WERI-Rb-1 (cell line): ENCODE data around the gene RAD51B.
A peak's percentile ranks its signal among the peaks of the same experiment; 100 is the strongest.

Experiments used
- DNase-seq: peaks from one replicate; pipeline ENCODE4 v3.0.0-alpha.2; 2020
- H3K27ac ChIP-seq: fragments of 250-450 bp; sonication (Bioruptor Pico); 2 replicates; pipeline ENCODE4 v1.5.1; 2020; ENCODE audit warnings: mild to moderate bottlenecking, moderate library complexity
- H3K27me3 ChIP-seq: fragments of 250-450 bp; sonication (Bioruptor Pico); 2 replicates; pipeline ENCODE4 v1.5.1; 2021; ENCODE audit warnings: mild to moderate bottlenecking, low read depth, moderate library complexity; ENCODE audit not compliant: insufficient read depth, severe bottlenecking
- H3K36me3 ChIP-seq: fragments of 250-450 bp; sonication (Bioruptor Pico); 2 replicates; pipeline ENCODE4 v1.5.1; 2020; ENCODE audit warnings: mild to moderate bottlenecking, moderate library complexity
- H3K4me3 ChIP-seq: 2 replicates; pipeline ENCODE4 v1.5.1; 2011; ENCODE audit warnings: low read depth, mild to moderate bottlenecking, control low read depth, low read length
- H3K9me3 ChIP-seq: fragments of 250-450 bp; sonication (Bioruptor Pico); 2 replicates; pipeline ENCODE4 v1.5.1; 2021; ENCODE audit warnings: mild to moderate bottlenecking, moderate library complexity; ENCODE audit not compliant: severe bottlenecking
- CTCF ChIP-seq: IDR thresholded peaks from 2 replicates; pipeline ENCODE4 v1.5.1; 2011; ENCODE audit warnings: low read depth, mild to moderate bottlenecking, control low read depth, inconsistent platforms, low read length

The RAD51B gene

DNA sequence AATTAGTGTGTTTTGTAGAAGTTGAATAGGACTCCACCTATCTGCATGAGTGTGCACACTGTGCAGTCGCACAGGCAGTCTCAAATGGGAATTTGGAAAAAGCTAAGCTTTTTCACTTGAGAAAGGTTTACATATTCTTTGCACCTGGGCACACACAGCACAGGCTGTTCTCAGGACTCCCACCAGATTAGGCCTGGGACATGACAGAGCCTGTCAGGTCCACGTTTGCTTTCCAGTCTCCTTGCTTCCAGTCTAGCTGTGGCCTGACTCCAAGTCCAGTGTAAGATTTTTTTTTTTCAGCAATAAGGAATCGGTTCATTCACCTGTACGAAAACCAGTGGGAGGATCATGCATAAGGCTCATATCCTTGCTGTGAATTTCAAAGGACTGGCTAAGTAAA lies 792.0 kb downstream of the RAD51B start:
- no peak for TF ChIP-seq CTCF
- Histone ChIP-seq H3K27me3 (no peaks in the 10 kb centered on the region), H3K27ac (no peak overlapping the region), H3K9me3 (peaks cover 7% of the 10 kb centered on the region), H3K36me3 (no peaks in the 10 kb centered on the region), H3K4me3 (no peak overlapping the region)
- no peak for DNase-seq

GRCh38 chr14:68612049-68612448 lies 792.5 kb downstream of the RAD51B start:
- Histone ChIP-seq H3K27me3 (no peaks in the 10 kb centered on the region), H3K36me3 (no peaks in the 10 kb centered on the region), H3K27ac (no peak overlapping the region), H3K9me3 (peaks cover 10% of the 10 kb centered on the region), H3K4me3 (no peak overlapping the region)
- no peak for DNase-seq
- no peak for TF ChIP-seq CTCF

- Histone ChIP-seq H3K9me3 (peaks cover 16% of the 10 kb centered on the region), H3K4me3 (no peak overlapping the region), H3K27ac (no peak overlapping the region), H3K36me3 (no peaks in the 10 kb centered on the region), H3K27me3 (no peaks in the 10 kb centered on the region)
- no peak for DNase-seq
- no peak for TF ChIP-seq CTCF
These were observed 796.8 kb downstream of the RAD51B start for GRCh38 chr14:68616221-68616902.

DNA sequence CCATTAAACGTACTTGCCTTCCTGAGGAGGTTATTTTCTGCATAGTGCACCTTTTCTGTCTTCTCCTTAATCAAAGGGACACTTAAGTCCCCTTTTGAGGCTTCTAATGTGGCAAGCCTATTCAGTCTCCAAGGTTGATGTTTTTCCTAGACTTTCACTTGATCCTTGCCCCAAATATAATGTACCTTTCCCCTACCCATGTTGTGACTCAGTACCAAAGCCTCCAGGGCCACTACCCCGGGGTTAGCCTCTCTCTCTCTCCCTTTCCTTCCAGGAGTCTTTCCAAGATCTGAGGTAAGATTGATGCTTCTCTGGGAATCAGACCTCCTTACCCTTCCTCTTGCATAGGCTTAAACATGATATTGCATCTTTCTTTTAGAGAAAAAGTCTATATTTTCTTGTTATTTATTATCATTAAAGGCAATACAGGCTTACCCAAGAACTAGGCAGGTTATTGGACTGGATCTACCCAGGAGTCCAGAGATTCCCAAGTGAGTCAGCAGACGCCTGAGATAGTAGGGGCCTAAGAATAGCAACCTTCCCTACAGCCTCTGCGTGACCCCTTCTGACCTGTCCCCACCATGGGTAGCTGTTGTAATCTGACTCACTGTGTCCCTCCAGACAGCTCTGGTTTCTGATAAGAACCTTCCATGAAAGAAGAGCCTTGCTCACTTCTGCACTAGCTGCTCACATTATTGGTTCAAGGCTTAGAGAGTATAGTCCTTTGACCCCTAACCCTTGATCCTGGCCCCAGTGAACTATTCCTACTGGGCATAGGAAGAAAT lies 800.4 kb downstream of the RAD51B start:
- no peak for DNase-seq
- no peak overlapping the region for H3K27ac ChIP-seq
- TF ChIP-seq CTCF: no peak

GRCh38 chr14:68621400-68622365 lies 802.1 kb downstream of the RAD51B start:
- peak overlapping the region; percentile 38 for H3K27ac ChIP-seq
- peak; percentile 64 for DNase-seq

More for the DNA sequence above, 800.4 kb downstream of the RAD51B start:
- H3K27me3 ChIP-seq: no peaks in the 10 kb centered on the region
- no peak overlapping the region for H3K4me3 ChIP-seq
- no peaks in the 10 kb centered on the region for H3K36me3 ChIP-seq
- H3K9me3 ChIP-seq: peaks cover 21% of the 10 kb centered on the region

More at GRCh38 chr14:68621400-68622365, 802.1 kb downstream of the RAD51B start:
- Histone ChIP-seq H3K9me3 (peaks cover 14% of the 10 kb centered on the region), H3K4me3 (no peak overlapping the region), H3K27me3 (no peaks in the 10 kb centered on the region), H3K36me3 (no peaks in the 10 kb centered on the region)
- no peak for TF ChIP-seq CTCF
